GM19023 (cell line): Measurements from ENCODE around the gene SLC38A10.

Source experiments
- ATAC-seq: cut with Tn5 transposase; IDR thresholded peaks from one replicate; pipeline ENCODE4 v1.9.1; 2021; ENCODE audit warnings: mild to moderate bottlenecking, moderate library complexity; ENCODE audit not compliant: unreplicated experiment

SLC38A10 gene

DNA sequence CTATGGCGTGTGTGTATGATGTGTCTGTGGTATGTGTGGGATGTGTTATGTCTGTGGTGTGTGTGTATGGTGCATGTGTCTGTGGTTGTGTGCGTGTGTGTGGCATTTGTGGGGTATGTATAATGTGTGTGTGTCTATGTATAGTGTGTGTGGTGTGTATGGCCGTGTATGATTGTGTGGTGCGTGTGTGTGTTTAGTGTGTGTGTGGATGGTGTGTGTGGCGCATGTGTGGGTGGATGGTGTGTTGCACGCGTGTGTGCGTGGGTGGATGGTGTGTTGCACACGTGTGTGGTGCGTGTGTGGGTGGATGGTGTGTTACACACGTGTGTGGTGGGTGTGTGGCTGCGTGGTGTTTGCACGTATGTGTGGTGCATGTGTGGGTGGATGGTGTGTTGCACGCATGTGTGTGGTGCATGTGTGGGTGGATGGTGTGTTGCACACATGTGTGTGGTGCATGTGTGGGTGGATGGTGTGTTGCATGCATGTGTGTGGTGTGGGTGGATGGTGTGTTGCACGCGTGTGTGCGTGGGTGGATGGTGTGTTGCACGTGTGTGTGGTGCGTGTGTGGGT lies 5.6 kb upstream of the SLC38A10 start:
- no peak for ATAC-seq

DNA sequence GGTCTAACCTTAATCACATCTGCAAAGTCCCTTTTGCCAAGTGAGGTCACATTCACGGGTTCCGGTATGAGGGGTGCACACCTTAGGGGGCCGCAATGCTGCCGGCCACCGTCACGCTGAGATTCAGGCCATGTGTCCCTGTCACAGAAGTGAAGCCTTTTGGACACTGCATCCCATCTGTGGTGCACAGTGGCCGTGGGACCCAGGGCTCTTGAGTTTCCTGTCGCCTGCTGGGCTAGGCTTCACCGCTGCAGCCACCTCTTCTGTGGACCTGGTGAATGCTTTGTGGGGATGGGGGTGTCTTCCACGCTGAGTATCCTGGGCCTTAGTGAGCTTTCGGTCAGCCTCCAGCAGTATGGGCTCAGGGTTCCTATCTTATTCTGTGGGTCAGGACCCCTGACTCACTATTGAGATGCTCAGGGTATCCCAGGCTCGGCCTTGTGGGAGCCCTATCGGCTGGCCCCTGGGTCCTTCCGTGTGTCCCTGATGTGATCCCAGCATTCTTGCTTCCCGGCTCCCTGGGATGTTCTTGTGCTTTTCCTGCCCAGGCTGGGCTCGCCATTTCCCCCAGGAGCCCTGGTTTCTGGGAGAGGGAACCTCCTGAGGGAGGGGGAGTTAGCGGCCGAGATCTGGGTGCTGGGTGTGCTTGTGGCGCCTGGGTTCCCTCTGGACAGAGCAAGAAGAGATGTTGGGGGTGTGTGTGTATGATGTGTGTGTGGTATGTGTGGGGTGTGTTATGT lies 4.9 kb upstream of the SLC38A10 start:
- ATAC-seq, result no peak

- no peak for ATAC-seq
These were observed 4.1 kb upstream of the SLC38A10 start for GRCh38 chr17:81298991-81299738.

DNA sequence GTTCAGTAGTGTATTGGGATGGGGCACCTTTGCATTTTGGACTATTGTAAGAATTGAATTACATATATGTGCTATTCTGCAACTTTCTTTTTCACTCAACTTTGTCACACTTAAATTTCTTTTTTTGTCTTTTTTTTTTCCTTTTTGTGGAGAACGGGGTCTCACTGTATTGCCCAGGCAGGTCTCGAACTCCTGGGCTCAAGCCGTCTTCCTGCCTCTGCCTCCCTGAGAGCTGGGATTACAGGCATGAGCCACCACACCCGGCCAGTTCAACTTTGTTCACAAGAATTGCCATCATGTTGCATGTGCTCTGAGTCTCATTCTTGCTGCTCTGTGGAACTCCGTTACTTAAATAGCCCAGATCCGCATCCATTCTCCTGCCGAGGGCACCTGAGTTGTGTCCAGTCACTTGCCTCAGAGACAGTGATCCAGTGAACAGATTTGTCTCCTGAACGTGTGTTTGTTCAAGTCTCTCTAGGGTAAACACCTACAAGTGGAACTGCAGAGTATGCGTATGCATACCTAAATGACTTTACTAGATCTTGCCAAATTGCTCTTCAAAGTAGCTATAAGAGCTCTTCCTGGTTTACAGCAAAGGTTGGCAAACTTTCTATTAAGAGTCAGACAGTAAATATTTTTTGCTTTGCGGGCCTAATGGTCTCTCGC lies 3.4 kb upstream of the SLC38A10 start:
- ATAC-seq, result no peak

DNA sequence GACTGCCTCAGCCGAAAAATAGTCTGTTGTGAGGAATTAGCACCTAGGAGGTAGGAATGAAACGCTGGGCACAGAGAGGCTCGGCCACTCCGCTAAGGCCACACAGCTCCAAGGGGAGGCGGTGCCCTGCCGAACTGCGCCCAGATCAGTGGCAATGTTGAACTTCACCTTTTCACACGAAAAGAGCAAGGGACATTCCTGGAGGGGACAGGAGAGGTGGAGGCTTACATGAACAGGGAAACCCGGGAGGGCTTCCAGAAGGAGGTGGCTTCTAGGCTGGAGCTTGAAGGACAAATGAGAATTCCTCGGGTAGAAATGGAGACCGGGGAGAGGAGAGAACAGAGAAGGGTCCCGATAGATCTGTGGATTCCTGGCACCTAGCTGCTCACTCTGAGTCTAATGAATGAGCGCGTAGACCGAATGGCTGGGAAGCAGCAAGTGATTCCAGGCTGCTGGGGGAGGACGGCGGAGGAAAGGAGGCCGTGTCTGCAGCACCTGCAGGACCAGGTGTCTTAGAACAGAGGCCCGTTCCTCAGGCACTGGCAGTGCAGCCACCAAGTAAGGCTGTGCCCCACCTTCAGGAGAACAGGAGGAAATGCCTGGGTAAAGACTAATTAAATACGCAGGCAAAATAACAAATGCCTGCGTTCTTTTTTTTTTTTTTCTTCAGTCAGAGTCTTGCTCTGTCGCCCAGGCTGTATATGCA lies 722 bp upstream of the SLC38A10 start:
- ATAC-seq, result peak; percentile 16

DNA sequence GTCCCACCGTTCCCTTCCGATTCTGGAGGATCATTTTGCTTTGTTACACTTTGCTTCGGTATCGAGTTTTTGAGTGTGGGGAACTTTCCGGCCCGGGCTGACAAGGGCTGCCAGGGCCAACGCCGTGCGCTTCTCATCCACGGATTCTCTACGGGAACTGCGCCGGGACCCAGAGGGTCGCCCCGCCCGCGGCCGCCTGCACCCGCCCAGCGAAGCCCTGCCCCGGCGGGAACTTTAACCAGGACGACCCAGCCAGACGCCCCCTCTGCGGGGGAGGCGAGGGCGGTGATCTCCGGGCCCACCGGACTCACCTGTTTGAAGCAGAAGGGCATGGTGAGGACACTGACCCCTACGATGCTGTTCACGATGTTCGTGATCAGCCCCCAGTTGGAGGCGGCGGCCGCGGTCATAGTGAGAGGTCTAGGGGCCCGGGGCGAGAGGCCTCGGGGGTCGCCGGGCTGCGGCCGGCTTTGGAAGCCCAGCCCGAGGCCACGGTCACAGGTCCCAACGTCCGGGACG lies 536 bp downstream of the SLC38A10 start:
- ATAC-seq, result peak; percentile 25

- no peak for ATAC-seq
These were observed 2.7 kb downstream of the SLC38A10 start for GRCh38 chr17:81292450-81292849.

DNA sequence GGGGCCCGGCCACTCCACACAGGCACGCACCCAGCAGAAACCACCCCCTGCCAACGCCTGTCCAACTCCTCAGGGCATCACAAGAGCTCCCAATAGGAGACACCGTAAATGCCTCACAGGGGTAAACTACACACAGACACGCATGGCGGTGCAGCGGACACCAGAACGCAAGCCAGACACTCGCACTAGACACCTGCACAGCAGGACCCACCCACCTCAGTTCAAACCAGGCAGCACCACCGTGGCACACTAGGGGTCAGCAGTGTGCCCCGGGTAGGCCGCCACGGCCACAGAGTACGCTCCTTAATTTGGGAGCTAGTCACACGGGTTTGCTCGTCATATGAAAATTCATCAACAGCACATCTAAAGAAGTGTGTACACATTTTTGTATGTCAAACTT lies 3.4 kb downstream of the SLC38A10 start:
- no peak for ATAC-seq

DNA sequence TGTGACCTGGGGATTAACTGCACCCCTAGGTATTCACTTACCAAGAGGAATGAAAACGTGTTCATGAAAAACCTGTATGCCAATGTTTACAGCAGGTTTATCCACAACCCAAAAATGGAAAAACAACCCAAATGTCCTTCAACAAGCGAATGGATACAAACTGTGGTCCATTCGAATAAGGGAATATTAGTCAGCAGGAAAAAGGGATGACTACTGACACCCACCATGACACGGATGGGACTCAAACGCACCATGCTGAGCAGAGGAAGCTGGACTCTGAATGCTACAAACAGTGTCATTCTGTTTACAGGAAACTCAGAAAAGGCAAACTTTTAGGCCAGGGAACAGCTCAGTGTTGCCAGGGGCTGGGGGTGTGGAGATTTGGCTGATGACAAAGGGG lies 4.9 kb downstream of the SLC38A10 start:
- ATAC-seq, result no peak

DNA sequence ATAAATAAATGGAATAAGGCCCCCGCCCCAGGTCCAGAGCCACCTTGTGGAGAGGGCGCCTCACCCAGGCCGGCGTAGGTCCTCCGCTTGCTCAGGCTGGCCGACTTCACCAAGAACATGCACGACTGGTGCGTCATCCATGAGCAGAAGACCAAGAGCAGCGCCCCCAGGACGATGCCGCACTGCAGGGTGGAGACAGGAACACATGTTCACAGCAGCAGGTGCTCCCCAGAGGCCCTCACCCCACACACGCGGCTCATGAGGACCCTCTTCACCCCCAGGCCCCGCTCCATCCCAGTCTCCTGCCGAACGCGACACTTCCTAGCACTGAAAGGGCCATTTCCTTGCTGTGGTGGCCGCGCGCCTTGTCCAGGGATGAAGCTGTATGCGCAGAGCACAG lies 5.5 kb downstream of the SLC38A10 start:
- no peak for ATAC-seq

GRCh38 chr17:81288715-81289114 lies 6.4 kb downstream of the SLC38A10 start:
- no peak for ATAC-seq

- ATAC-seq, result no peak
These were observed 7.2 kb downstream of the SLC38A10 start for GRCh38 chr17:81287741-81288430.

DNA sequence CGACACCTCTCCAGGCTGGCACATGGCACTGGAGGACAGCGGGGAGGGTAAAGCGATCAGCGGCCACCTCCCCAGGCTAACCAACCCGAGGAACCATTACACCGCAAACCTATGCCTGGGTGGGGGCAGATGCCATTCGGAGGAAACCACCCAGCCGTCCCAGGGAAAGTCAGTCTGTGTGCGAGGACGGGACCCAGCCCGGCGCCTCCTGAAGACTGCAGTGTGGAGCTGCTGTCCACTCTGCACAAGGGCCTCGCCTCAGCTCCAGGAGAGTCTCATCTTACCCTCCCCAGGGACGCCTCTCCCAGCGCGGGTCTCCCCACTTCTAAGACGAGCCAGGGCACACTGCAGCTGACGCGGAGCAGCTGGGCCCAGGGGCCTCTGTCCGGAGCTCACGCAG lies 8.0 kb downstream of the SLC38A10 start:
- ATAC-seq, result no peak

DNA sequence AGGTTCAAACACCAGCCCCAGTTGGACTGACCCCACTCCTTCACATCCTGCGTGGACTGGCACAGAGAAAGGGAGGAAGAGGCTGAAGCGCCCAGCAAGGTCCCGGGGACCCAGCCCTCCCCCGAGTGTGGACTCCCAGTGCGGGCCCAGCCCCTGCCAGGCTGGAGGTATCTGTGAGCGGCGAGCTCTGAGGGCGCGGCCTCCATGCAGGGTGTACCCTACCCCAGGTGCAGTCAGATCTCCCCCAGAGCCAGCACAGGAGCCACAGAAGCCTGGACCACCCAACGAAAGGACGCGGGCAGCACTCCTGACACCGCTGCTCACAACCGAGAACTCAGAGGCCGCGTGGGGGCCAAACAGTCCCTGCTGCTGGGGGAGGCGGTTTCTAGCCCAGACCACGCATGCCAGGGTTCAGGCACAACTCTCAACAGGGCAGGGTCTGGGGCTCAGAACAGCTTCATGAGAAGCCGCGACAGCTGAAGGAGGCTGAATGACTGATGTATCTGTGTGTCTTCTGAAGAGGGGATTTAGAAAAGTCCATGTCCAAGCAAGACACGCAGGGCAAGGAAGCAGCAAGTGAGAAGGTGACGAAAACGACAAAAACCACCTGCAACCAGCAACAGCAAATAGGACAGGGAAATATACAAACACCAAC lies 8.5 kb downstream of the SLC38A10 start:
- ATAC-seq, result no peak

- ATAC-seq, result no peak
These were observed 9.2 kb downstream of the SLC38A10 start for GRCh38 chr17:81285894-81286293.

- no peak for ATAC-seq
These were observed 9.8 kb downstream of the SLC38A10 start for GRCh38 chr17:81285179-81285878.

DNA sequence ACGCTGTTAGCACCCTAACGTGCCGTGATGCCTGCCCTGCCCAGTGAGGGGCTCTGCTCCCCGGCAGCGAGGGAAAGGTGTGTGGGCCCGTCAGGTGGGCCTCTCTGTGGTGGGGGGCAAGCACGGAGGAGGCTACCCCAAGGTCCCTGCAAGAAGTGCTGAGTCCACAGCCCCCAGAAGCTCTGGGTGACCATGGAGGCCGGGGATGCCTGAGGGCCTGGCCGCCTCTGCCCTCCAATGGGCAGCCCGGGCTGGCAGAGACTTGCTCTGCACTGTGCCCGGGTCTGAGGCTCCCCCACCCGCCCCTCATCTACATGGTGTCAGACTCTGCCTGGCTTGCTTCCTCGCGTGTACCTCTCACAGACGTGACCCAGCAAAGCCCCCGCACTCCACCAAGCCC lies 12.2 kb downstream of the SLC38A10 start:
- ATAC-seq, result no peak

DNA sequence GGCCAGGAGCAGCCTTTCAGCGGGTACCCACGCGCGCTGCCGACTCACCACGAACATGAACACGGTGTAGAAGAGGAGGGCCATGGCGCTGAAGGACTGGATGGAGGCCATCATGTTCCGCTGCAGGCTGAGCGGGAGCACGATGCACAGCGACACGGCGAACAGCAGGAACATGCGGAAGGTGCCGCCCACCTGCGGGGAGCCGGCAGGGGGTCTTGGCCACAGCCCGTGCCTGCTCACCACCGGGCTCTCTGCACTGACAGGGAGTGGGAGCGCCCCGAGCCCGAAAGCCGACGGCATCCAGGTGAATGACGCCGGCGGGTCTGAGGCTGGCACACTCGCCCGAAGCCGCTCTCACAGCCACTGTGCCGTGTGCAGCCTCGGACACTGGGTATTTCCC lies 13.0 kb downstream of the SLC38A10 start:
- ATAC-seq, result no peak

DNA sequence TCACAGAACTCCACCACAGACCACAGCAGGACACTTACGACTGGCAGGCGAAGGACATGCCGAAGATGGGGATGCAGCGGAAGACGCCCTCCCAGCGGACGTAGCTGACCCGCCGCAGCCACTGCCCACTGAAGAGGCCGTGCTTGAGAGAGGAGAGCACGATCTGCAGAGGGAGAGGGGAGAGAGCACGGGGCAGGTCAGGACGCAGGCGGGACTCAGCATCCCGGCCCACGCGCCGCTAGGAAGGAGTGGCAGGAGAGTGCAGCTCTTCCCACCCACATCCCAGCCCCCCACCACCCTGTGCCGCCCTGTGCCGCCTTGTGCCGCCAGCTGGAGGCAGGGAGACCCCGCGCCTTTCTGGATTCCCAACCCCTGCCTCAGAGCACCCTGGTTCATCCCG lies 14.5 kb downstream of the SLC38A10 start:
- no peak for ATAC-seq
